ENCODE results near the gene TINCR. TPM values are rescaled to one million over a fixed set of nuclear protein-coding genes. Genes with fewer than 3 reads are reported as not detected.

TINCR gene
- total RNA-seq, 3 donors from 2014 or later = 4.6 to 9.0 (median 5.6) TPM

DNA sequence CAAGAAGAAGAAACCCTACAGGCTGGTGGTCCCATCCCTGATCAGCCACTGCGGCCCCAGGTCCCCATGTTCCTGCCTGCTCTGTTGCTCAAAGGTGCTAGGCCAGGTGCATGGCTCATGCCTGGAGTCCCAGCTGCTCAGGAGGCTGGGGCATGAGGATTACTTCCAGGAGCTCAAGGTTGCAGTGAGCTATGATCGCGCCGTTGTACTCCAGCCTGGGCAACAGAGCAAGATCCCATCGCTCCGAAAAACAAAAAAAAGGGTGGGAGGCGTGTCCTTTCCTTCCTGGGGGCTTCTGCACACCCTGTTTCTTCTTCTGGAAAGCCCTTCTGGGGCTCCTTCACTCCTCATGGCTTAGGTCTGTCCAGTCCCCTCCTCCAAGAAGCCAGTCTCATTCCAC lies 11.9 kb upstream of the TINCR start:
- TF ChIP-seq, protein P1, sequence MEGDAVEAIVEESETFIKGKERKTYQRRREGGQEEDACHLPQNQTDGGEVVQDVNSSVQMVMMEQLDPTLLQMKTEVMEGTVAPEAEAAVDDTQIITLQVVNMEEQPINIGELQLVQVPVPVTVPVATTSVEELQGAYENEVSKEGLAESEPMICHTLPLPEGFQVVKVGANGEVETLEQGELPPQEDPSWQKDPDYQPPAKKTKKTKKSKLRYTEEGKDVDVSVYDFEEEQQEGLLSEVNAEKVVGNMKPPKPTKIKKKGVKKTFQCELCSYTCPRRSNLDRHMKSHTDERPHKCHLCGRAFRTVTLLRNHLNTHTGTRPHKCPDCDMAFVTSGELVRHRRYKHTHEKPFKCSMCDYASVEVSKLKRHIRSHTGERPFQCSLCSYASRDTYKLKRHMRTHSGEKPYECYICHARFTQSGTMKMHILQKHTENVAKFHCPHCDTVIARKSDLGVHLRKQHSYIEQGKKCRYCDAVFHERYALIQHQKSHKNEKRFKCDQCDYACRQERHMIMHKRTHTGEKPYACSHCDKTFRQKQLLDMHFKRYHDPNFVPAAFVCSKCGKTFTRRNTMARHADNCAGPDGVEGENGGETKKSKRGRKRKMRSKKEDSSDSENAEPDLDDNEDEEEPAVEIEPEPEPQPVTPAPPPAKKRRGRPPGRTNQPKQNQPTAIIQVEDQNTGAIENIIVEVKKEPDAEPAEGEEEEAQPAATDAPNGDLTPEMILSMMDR (IDR thresholded peaks at IDR 0.05) = no peak
- ATAC-seq (no peak), DNase-seq (no peak)
- intact Hi-C loops (cut with DNase I, micrococcal nuclease) = no loop called here
- Histone ChIP-seq H3K4me1 (ENCODE audit: low read depth) (no peaks in the 10 kb centered on the region), H3K4me3 (no peak overlapping the region), H3K9me3 (no peaks in the 10 kb centered on the region), H3K36me3 (ENCODE audit: low read depth) (no peaks in the 10 kb centered on the region)

DNA sequence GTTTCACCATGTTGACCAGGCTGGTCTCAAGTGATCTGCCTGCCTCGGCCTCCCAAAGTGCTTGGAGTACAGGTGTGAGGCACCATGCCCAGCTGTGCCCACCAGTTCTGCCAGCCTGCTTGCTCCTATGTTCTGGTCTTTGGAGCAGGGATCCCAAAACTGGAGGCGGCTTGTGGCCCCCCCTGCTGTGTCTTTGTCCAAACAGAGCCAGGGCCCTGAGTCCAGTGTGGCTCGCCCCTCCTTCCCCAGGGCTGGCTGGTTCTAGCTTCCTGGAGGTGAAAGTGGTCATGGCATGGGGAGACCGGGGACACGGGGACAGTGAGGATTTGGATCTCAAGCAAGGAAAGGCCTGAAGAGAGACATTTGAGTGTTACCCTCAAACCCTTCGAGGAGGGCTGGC lies 11.5 kb upstream of the TINCR start:
- TF ChIP-seq, protein P1 (IDR thresholded peaks at IDR 0.05) = no peak
- no peak for ATAC-seq
- intact Hi-C loops (cut with DNase I, micrococcal nuclease) = no loop called here
- Histone ChIP-seq H3K9me3 (no peaks in the 10 kb centered on the region), H3K4me1 (ENCODE audit: low read depth) (no peaks in the 10 kb centered on the region), H3K4me3 (no peak overlapping the region), H3K36me3 (ENCODE audit: low read depth) (no peaks in the 10 kb centered on the region)
- DNase-seq = no peak

DNA sequence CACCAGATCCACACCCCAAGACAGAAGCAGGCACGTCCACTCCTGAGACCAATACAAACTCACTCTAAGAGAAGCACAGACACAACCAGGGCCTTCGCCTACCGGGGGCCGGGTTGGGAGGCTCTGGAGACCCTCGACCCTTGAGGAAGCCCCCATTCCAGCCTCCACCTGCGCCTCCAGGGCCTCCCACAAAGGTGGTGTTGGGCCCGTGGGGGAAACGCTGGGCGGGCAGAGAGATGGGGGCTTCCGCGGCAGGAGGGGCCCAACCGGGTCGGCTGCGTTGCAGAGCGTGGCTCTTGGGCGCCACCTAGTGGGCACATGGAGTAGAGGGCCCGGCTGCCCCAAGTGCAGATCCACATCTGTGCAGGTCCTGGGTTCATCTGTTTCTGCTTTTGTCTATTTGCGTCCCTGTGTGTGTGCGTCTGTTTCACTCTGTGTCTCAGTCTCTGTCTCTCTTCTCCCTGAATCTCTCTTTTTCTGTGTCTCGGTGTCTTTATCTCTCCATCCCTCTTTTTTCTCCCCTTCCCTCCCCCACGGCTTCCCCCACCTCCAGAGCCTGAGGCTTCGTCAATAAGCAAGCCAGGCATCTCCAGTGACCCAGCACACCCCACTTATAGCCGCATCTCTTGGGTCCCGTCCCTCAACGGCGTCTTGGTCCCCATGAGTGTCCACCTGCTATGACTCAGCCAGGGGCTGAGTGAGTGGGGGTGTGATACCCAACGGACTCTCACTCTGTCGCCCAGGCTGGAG lies 10.5 kb upstream of the TINCR start:
- ATAC-seq (peak; percentile 94), DNase-seq (peak; percentile 76 to 81 (median 77))
- intact Hi-C loops (cut with DNase I, micrococcal nuclease) = no loop called here
- H3K36me3 ChIP-seq (ENCODE audit: low read depth) = no peaks in the 10 kb centered on the region
- H3K4me1 ChIP-seq (ENCODE audit: low read depth) = no peaks in the 10 kb centered on the region
- TF ChIP-seq, protein P1 (IDR thresholded peaks at IDR 0.05) = peak; percentile 93
- H3K9me3 ChIP-seq = no peaks in the 10 kb centered on the region
- no peak overlapping the region for H3K4me3 ChIP-seq

DNA sequence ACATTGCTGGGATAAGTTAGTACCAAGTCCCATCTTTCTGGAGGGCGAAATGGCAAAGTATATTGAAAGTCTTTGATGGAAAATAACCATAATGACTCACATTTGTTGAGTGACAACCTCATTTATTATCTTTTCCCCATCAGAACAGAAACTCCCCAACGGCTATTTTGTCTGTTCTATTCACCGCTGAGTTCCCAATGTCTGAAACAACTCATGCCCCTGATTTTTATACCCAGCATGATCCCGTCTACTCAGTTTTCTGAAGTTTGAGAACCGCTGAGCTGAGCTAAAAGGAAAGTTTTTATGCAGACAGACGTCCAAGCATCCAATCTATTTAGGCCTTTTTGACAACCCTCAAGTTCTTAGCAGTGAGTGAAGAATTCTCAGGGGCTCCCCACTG lies 7.8 kb upstream of the TINCR start:
- intact Hi-C loops (cut with DNase I, micrococcal nuclease) = no loop called here
- peaks cover 3% of the 10 kb centered on the region for H3K4me1 ChIP-seq (ENCODE audit: low read depth)
- H3K36me3 ChIP-seq (ENCODE audit: low read depth) = no peaks in the 10 kb centered on the region
- H3K4me3 ChIP-seq = no peak overlapping the region
- ATAC-seq (no peak), DNase-seq (no peak)
- H3K9me3 ChIP-seq = no peaks in the 10 kb centered on the region
- TF ChIP-seq, protein P1 (IDR thresholded peaks at IDR 0.05) = no peak

DNA sequence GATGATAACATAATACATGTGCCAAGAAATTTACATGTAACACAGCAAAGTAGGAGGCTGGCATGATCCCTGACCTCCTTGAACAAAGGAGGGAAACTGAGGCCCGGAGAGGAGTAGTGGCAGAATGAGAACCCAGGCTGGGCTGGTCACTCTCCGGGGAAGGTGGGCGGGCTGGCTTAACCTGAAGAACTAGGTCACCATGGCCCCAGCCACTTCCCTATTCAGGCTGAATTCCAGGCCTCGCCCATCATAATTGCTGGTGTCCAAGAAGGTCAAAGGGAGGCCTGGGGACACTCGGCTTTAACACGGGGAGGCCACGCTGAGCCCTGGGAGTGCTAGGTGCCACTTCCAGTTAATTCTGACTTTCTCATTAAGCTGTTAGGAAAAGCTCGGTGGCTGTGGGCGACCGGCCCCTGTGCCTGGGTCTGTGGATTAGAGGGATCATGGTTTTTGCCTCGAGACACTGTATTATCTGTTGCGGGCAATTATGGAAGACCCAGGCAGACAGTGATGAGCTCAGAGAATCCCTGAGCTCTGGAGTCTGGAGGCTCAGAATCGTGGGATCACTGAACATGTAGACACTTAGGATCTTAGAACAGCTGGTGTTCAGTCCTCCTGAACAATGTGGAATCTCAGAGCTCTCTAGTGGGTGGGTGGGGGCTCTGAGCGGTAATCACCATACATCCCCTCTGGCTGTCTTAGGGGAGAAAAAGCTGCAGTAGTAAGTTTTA lies 5.0 kb upstream of the TINCR start:
- ATAC-seq (peak; percentile 96), DNase-seq (peak in 2 of 3 donors; percentile 68 to 79)
- H3K36me3 ChIP-seq (ENCODE audit: low read depth) = no peaks in the 10 kb centered on the region
- H3K4me3 ChIP-seq = no peak overlapping the region
- TF ChIP-seq, protein P1 (IDR thresholded peaks at IDR 0.05) = no peak
- intact Hi-C loops (cut with DNase I, micrococcal nuclease) = no loop called here
- no peaks in the 10 kb centered on the region for H3K9me3 ChIP-seq
- H3K4me1 ChIP-seq (ENCODE audit: low read depth) = peaks cover 3% of the 10 kb centered on the region

Data from mucosa of descending colon (tissue), 3 donors.